ENCODE measurements around the gene URB1.

The URB1 gene

GRCh38 chr21:32337206-32337605 lies 55.6 kb downstream of the URB1 start:
- in situ Hi-C loops (cut with MboI; ENCODE audit: low sequenced_read_pairs) = no loop called here
- H3K9me3 ChIP-seq = no peaks in the 10 kb centered on the region
- no peaks in the 10 kb centered on the region for H3K27me3 ChIP-seq (ENCODE audit: low read depth)
- no peak for DNase-seq (ENCODE audit: low spot score in 2 of 2)
- no peaks in the 10 kb centered on the region; the same call in 1 of the 2 replicates for H3K4me1 ChIP-seq
- H3K36me3 ChIP-seq (replicated peaks) = peaks cover 94% of the 10 kb centered on the region
- H3K4me3 ChIP-seq = no peak overlapping the region

GRCh38 chr21:32336711-32337110 lies 56.1 kb downstream of the URB1 start:
- H3K36me3 ChIP-seq (replicated peaks) = peaks cover 93% of the 10 kb centered on the region
- no peaks in the 10 kb centered on the region for H3K27me3 ChIP-seq (ENCODE audit: low read depth)
- no peak overlapping the region for H3K4me3 ChIP-seq
- in situ Hi-C loops (cut with MboI; ENCODE audit: low sequenced_read_pairs) = no loop called here
- H3K9me3 ChIP-seq = no peaks in the 10 kb centered on the region
- DNase-seq (ENCODE audit: low spot score in 2 of 2) = no peak
- no peaks in the 10 kb centered on the region; the same call in 1 of the 2 replicates for H3K4me1 ChIP-seq

- no peak for DNase-seq (ENCODE audit: low spot score in 2 of 2)
- Histone ChIP-seq H3K27me3 (ENCODE audit: low read depth) (no peaks in the 10 kb centered on the region), H3K4me1 (no peaks in the 10 kb centered on the region), H3K36me3 (replicated peaks) (peaks cover 93% of the 10 kb centered on the region), H3K4me3 (no peak overlapping the region), H3K9me3 (no peaks in the 10 kb centered on the region)
- in situ Hi-C loops (cut with MboI; ENCODE audit: low sequenced_read_pairs) = no loop called here
Observed at GRCh38 chr21:32335601-32336575, 56.9 kb downstream of the URB1 start.

GRCh38 chr21:32334980-32335531 lies 57.8 kb downstream of the URB1 start:
- Histone ChIP-seq H3K4me3 (no peak overlapping the region), H3K27me3 (ENCODE audit: low read depth) (no peaks in the 10 kb centered on the region), H3K9me3 (no peaks in the 10 kb centered on the region), H3K4me1 (no peaks in the 10 kb centered on the region), H3K36me3 (replicated peaks) (peaks cover 91% of the 10 kb centered on the region)
- in situ Hi-C loops (cut with MboI; ENCODE audit: low sequenced_read_pairs) = no loop called here
- no peak for DNase-seq (ENCODE audit: low spot score in 2 of 2)

GRCh38 chr21:32333953-32334673 lies 58.7 kb downstream of the URB1 start:
- no peak overlapping the region for H3K4me3 ChIP-seq
- peaks cover 88% of the 10 kb centered on the region for H3K36me3 ChIP-seq (replicated peaks)
- no peaks in the 10 kb centered on the region for H3K4me1 ChIP-seq
- in situ Hi-C loops (cut with MboI; ENCODE audit: low sequenced_read_pairs) = no loop called here
- no peaks in the 10 kb centered on the region for H3K27me3 ChIP-seq (ENCODE audit: low read depth)
- DNase-seq (ENCODE audit: low spot score in 2 of 2) = no peak
- no peaks in the 10 kb centered on the region for H3K9me3 ChIP-seq

GRCh38 chr21:32332463-32332951 lies 60.3 kb downstream of the URB1 start:
- DNase-seq (ENCODE audit: low spot score in 2 of 2) = no peak
- no peak overlapping the region for H3K4me3 ChIP-seq
- no peaks in the 10 kb centered on the region for H3K27me3 ChIP-seq (ENCODE audit: low read depth)
- in situ Hi-C loops (cut with MboI; ENCODE audit: low sequenced_read_pairs) = no loop called here
- no peaks in the 10 kb centered on the region for H3K4me1 ChIP-seq
- no peaks in the 10 kb centered on the region for H3K9me3 ChIP-seq
- H3K36me3 ChIP-seq (replicated peaks) = peaks cover 83% of the 10 kb centered on the region

GRCh38 chr21:32331444-32332305 lies 61.1 kb downstream of the URB1 start:
- Histone ChIP-seq H3K36me3 (replicated peaks) (peaks cover 84% of the 10 kb centered on the region), H3K27me3 (ENCODE audit: low read depth) (no peaks in the 10 kb centered on the region), H3K4me1 (no peaks in the 10 kb centered on the region), H3K9me3 (no peaks in the 10 kb centered on the region), H3K4me3 (no peak overlapping the region)
- no peak for DNase-seq (ENCODE audit: low spot score in 2 of 2)
- in situ Hi-C loops (cut with MboI; ENCODE audit: low sequenced_read_pairs) = no loop called here

- in situ Hi-C loops (cut with MboI; ENCODE audit: low sequenced_read_pairs) = no loop called here
- peaks cover 84% of the 10 kb centered on the region for H3K36me3 ChIP-seq (replicated peaks)
Observed at GRCh38 chr21:32330784-32331311, 62.0 kb downstream of the URB1 start.

GRCh38 chr21:32329776-32330175 lies 63.0 kb downstream of the URB1 start:
- no peak for DNase-seq (ENCODE audit: low spot score in 2 of 2)
- peaks cover 85% of the 10 kb centered on the region for H3K36me3 ChIP-seq (replicated peaks)
- no peaks in the 10 kb centered on the region for H3K4me1 ChIP-seq
- in situ Hi-C loops (cut with MboI; ENCODE audit: low sequenced_read_pairs) = no loop called here
- no peaks in the 10 kb centered on the region for H3K9me3 ChIP-seq
- no peak overlapping the region for H3K4me3 ChIP-seq
- no peaks in the 10 kb centered on the region for H3K27me3 ChIP-seq (ENCODE audit: low read depth)

More at GRCh38 chr21:32330784-32331311, 62.0 kb downstream of the URB1 start:
- Histone ChIP-seq H3K4me1 (no peaks in the 10 kb centered on the region), H3K9me3 (no peaks in the 10 kb centered on the region), H3K4me3 (no peak overlapping the region), H3K27me3 (ENCODE audit: low read depth) (no peaks in the 10 kb centered on the region)
- no peak for DNase-seq (ENCODE audit: low spot score in 2 of 2)

- in situ Hi-C loops (cut with MboI; ENCODE audit: low sequenced_read_pairs) = no loop called here
- peaks cover 85% of the 10 kb centered on the region for H3K36me3 ChIP-seq (replicated peaks)
Observed at GRCh38 chr21:32329331-32329730, 63.5 kb downstream of the URB1 start.

GRCh38 chr21:32328595-32328994 lies 64.2 kb downstream of the URB1 start:
- no peak overlapping the region for H3K4me3 ChIP-seq
- H3K9me3 ChIP-seq = no peaks in the 10 kb centered on the region
- peaks cover 85% of the 10 kb centered on the region for H3K36me3 ChIP-seq (replicated peaks)
- in situ Hi-C loops (cut with MboI; ENCODE audit: low sequenced_read_pairs) = no loop called here
- DNase-seq (ENCODE audit: low spot score in 2 of 2) = no peak
- no peaks in the 10 kb centered on the region for H3K27me3 ChIP-seq (ENCODE audit: low read depth)
- no peaks in the 10 kb centered on the region for H3K4me1 ChIP-seq

More at GRCh38 chr21:32329331-32329730, 63.5 kb downstream of the URB1 start:
- Histone ChIP-seq H3K4me3 (no peak overlapping the region), H3K9me3 (no peaks in the 10 kb centered on the region), H3K27me3 (ENCODE audit: low read depth) (no peaks in the 10 kb centered on the region), H3K4me1 (no peaks in the 10 kb centered on the region)
- no peak for DNase-seq (ENCODE audit: low spot score in 2 of 2)

GRCh38 chr21:32325706-32326105 lies 67.1 kb downstream of the URB1 start:
- Histone ChIP-seq H3K4me3 (no peak overlapping the region), H3K9me3 (no peaks in the 10 kb centered on the region), H3K36me3 (replicated peaks) (peaks cover 88% of the 10 kb centered on the region), H3K4me1 (no peaks in the 10 kb centered on the region), H3K27me3 (ENCODE audit: low read depth) (no peaks in the 10 kb centered on the region)
- no peak for DNase-seq (ENCODE audit: low spot score in 2 of 2)
- in situ Hi-C loops (cut with MboI; ENCODE audit: low sequenced_read_pairs) = no loop called here

GRCh38 chr21:32322676-32323075 lies 70.1 kb downstream of the URB1 start:
- peaks cover 100% of the 10 kb centered on the region for H3K36me3 ChIP-seq (replicated peaks)
- in situ Hi-C loops (cut with MboI; ENCODE audit: low sequenced_read_pairs) = no loop called here
- no peaks in the 10 kb centered on the region for H3K4me1 ChIP-seq
- no peaks in the 10 kb centered on the region for H3K27me3 ChIP-seq (ENCODE audit: low read depth)
- no peak overlapping the region for H3K4me3 ChIP-seq
- no peaks in the 10 kb centered on the region for H3K9me3 ChIP-seq
- no peak for DNase-seq (ENCODE audit: low spot score in 2 of 2)

All from HAP-1 (cell line).